Measurements from ENCODE around the gene PRRG1. TPM values are rescaled to one million over a fixed set of nuclear protein-coding genes. Genes with fewer than 3 reads are reported as not detected.

Gene PRRG1
- polyA plus RNA-seq, 1 donor from 2014 or later = 9.1 TPM

DNA sequence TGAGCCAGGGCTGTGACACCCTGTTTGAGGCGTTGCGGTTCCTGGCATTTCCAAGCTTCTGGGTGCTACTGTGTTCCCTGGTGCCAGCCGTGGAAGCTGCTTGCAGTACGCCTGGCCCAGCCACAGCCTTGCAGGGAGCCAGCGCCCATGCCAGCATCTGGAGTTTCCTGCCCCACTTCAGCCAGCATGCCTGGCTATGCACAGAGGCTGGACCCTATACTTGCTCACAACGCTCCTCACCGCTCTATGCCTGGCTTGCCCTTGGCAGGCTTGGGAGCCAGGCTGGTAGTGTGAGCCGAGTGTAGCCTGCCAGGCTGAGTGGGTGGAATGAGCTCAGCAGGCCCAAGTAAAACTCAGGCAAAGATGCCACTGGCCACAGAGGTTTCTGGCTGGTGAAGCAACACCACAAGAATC lies 22.4 kb downstream of the PRRG1 start:
- H3K4me2 ChIP-seq (ENCODE audit: low read length) = no peak overlapping the region
- H3K79me2 ChIP-seq (replicated peaks; ENCODE audit: insufficient read depth, low read length) = no peaks in the 10 kb centered on the region
- H3K27ac ChIP-seq (ENCODE audit: low read length) = no peak overlapping the region
- no peaks in the 10 kb centered on the region for H3K36me3 ChIP-seq (ENCODE audit: insufficient read depth, low read length)
- no peak for TF ChIP-seq EP300 (conservative IDR thresholded peaks at IDR 0.05; ENCODE audit: poor library complexity, severe bottlenecking)
- TF ChIP-seq, protein P1, sequence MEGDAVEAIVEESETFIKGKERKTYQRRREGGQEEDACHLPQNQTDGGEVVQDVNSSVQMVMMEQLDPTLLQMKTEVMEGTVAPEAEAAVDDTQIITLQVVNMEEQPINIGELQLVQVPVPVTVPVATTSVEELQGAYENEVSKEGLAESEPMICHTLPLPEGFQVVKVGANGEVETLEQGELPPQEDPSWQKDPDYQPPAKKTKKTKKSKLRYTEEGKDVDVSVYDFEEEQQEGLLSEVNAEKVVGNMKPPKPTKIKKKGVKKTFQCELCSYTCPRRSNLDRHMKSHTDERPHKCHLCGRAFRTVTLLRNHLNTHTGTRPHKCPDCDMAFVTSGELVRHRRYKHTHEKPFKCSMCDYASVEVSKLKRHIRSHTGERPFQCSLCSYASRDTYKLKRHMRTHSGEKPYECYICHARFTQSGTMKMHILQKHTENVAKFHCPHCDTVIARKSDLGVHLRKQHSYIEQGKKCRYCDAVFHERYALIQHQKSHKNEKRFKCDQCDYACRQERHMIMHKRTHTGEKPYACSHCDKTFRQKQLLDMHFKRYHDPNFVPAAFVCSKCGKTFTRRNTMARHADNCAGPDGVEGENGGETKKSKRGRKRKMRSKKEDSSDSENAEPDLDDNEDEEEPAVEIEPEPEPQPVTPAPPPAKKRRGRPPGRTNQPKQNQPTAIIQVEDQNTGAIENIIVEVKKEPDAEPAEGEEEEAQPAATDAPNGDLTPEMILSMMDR (IDR thresholded peaks at IDR 0.05; ENCODE audit: poor library complexity, severe bottlenecking) = no peak
- TF ChIP-seq RAD21 (conservative IDR thresholded peaks at IDR 0.05) = no peak
- no peak for TF ChIP-seq POLR2AphosphoS5 (IDR thresholded peaks at IDR 0.05)
- TF ChIP-seq MXI1 (conservative IDR thresholded peaks at IDR 0.05; ENCODE audit: poor library complexity, severe bottlenecking) = no peak
- no peak for TF ChIP-seq TAF1 (IDR thresholded peaks at IDR 0.05; ENCODE audit: low read depth)
- TF ChIP-seq SMC3 (conservative IDR thresholded peaks at IDR 0.05; ENCODE audit: poor library complexity) = no peak
- TF ChIP-seq, protein P2, sequence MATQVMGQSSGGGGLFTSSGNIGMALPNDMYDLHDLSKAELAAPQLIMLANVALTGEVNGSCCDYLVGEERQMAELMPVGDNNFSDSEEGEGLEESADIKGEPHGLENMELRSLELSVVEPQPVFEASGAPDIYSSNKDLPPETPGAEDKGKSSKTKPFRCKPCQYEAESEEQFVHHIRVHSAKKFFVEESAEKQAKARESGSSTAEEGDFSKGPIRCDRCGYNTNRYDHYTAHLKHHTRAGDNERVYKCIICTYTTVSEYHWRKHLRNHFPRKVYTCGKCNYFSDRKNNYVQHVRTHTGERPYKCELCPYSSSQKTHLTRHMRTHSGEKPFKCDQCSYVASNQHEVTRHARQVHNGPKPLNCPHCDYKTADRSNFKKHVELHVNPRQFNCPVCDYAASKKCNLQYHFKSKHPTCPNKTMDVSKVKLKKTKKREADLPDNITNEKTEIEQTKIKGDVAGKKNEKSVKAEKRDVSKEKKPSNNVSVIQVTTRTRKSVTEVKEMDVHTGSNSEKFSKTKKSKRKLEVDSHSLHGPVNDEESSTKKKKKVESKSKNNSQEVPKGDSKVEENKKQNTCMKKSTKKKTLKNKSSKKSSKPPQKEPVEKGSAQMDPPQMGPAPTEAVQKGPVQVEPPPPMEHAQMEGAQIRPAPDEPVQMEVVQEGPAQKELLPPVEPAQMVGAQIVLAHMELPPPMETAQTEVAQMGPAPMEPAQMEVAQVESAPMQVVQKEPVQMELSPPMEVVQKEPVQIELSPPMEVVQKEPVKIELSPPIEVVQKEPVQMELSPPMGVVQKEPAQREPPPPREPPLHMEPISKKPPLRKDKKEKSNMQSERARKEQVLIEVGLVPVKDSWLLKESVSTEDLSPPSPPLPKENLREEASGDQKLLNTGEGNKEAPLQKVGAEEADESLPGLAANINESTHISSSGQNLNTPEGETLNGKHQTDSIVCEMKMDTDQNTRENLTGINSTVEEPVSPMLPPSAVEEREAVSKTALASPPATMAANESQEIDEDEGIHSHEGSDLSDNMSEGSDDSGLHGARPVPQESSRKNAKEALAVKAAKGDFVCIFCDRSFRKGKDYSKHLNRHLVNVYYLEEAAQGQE (IDR thresholded peaks at IDR 0.05; ENCODE audit: borderline replicate concordance) = no peak
- TF ChIP-seq EZH2 (IDR thresholded peaks at IDR 0.05; ENCODE audit: borderline replicate concordance, insufficient read depth, low read length, poor library complexity, severe bottlenecking) = no peak
- no peak overlapping the region for H3K9ac ChIP-seq (ENCODE audit: low read length)
- H2AFZ ChIP-seq (ENCODE audit: low read depth, low read length) = no peak overlapping the region
- no peaks in the 10 kb centered on the region for H3K9me3 ChIP-seq (ENCODE audit: low read length)
- H3K4me3 ChIP-seq (ENCODE audit: low read length) = no peak overlapping the region
- H3K27me3 ChIP-seq (ENCODE audit: insufficient read depth, low read depth, low read length) = no peaks in the 10 kb centered on the region
- no peaks in the 10 kb centered on the region for H4K20me1 ChIP-seq (ENCODE audit: insufficient read depth)
- H3F3A ChIP-seq (ENCODE audit: insufficient read depth, low read length, poor library complexity, severe bottlenecking) = no peaks in the 10 kb centered on the region
- H3K9me2 ChIP-seq (ENCODE audit: insufficient read depth, low read length) = no peaks in the 10 kb centered on the region

DNA sequence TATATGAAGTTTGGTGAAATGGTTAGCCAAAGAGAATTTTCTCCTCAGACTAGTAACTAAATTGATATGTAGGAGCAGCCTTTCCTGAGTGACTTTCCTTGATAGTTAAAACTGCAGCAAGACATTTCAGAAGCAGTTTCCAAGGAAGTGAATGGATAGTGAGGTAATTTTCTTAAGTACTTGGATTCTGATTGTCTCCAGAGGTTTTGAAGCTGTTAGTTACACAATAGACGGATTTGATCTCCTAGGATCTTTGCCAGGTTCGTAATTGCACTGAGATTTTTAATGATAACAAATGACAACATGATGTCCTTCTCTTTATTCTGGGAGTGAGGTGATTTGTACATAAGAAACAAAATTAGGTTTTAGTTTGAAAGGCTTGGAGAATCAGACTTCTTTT lies 29.2 kb downstream of the PRRG1 start:
- H3K79me2 ChIP-seq (replicated peaks; ENCODE audit: insufficient read depth, low read length) = no peaks in the 10 kb centered on the region
- H3K27me3 ChIP-seq (ENCODE audit: insufficient read depth, low read depth, low read length) = no peaks in the 10 kb centered on the region
- no peak overlapping the region for H3K4me2 ChIP-seq (ENCODE audit: low read length)
- no peaks in the 10 kb centered on the region for H3K36me3 ChIP-seq (ENCODE audit: insufficient read depth, low read length)
- H3K27ac ChIP-seq (ENCODE audit: low read length) = peak overlapping the region; percentile 59
- no peak overlapping the region for H2AFZ ChIP-seq (ENCODE audit: low read depth, low read length)
- H3K9ac ChIP-seq (ENCODE audit: low read length) = no peak overlapping the region
- no peaks in the 10 kb centered on the region for H3K9me3 ChIP-seq (ENCODE audit: low read length)
- TF ChIP-seq, protein P2 (IDR thresholded peaks at IDR 0.05; ENCODE audit: borderline replicate concordance) = peak; percentile 82
- TF ChIP-seq EP300 (conservative IDR thresholded peaks at IDR 0.05; ENCODE audit: poor library complexity, severe bottlenecking) = no peak
- TF ChIP-seq EZH2 (IDR thresholded peaks at IDR 0.05; ENCODE audit: borderline replicate concordance, insufficient read depth, low read length, poor library complexity, severe bottlenecking) = no peak
- TF ChIP-seq RAD21 (conservative IDR thresholded peaks at IDR 0.05) = no peak
- TF ChIP-seq, protein P1 (IDR thresholded peaks at IDR 0.05; ENCODE audit: poor library complexity, severe bottlenecking) = no peak
- TF ChIP-seq TAF1 (IDR thresholded peaks at IDR 0.05; ENCODE audit: low read depth) = no peak
- no peak for TF ChIP-seq MXI1 (conservative IDR thresholded peaks at IDR 0.05; ENCODE audit: poor library complexity, severe bottlenecking)
- H4K20me1 ChIP-seq (ENCODE audit: insufficient read depth) = no peaks in the 10 kb centered on the region
- no peaks in the 10 kb centered on the region for H3K9me2 ChIP-seq (ENCODE audit: insufficient read depth, low read length)
- H3K4me3 ChIP-seq (ENCODE audit: low read length) = no peak overlapping the region
- no peaks in the 10 kb centered on the region for H3F3A ChIP-seq (ENCODE audit: insufficient read depth, low read length, poor library complexity, severe bottlenecking)

All from neural cell (in vitro differentiated cells).